Measurements from ENCODE around the gene TXNDC8. TPM values are rescaled to one million over a fixed set of nuclear protein-coding genes. Genes with fewer than 3 reads are reported as not detected.

The TXNDC8 gene
- total RNA-seq, 4 donors from 2014 or later = not detected

DNA sequence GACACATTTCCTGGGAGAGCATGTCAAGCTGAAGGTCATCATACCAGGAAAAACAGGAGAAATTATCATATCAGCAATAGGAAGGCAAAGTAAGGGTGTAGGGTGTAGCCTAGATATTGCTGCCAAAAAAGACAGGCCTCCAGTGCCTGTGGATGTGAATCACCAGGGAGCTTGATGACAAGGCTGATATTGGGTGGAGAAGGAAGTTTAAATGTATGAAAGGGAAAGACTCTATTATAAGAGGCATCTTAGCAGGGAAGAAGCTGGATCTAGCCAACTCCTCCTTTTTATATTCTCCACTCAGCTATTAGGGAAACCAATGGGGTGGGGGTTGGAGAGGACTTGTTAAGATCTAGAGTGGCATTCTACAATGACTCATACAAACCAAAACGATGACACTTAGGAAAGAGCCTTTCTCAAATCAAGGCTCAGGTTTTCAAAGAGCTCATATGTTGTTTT, 13.4 kb upstream of the TXNDC8 start:
- H3K4me1 ChIP-seq = no peaks in the 10 kb centered on the region
- H3K4me3 ChIP-seq = no peak overlapping the region
- intact Hi-C loops (cut with DNase I; ENCODE audit: low total_unique reads) = no loop called here
- H3K27ac ChIP-seq = no peak overlapping the region
- no peaks in the 10 kb centered on the region for H3K9me3 ChIP-seq
- DNase-seq = no peak
- H3K36me3 ChIP-seq = no peaks in the 10 kb centered on the region
- no peaks in the 10 kb centered on the region for H3K27me3 ChIP-seq
- no peak for TF ChIP-seq POLR2A (IDR thresholded peaks at IDR 0.05)
- TF ChIP-seq, protein P1, sequence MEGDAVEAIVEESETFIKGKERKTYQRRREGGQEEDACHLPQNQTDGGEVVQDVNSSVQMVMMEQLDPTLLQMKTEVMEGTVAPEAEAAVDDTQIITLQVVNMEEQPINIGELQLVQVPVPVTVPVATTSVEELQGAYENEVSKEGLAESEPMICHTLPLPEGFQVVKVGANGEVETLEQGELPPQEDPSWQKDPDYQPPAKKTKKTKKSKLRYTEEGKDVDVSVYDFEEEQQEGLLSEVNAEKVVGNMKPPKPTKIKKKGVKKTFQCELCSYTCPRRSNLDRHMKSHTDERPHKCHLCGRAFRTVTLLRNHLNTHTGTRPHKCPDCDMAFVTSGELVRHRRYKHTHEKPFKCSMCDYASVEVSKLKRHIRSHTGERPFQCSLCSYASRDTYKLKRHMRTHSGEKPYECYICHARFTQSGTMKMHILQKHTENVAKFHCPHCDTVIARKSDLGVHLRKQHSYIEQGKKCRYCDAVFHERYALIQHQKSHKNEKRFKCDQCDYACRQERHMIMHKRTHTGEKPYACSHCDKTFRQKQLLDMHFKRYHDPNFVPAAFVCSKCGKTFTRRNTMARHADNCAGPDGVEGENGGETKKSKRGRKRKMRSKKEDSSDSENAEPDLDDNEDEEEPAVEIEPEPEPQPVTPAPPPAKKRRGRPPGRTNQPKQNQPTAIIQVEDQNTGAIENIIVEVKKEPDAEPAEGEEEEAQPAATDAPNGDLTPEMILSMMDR (IDR thresholded peaks at IDR 0.05) = no peak

DNA sequence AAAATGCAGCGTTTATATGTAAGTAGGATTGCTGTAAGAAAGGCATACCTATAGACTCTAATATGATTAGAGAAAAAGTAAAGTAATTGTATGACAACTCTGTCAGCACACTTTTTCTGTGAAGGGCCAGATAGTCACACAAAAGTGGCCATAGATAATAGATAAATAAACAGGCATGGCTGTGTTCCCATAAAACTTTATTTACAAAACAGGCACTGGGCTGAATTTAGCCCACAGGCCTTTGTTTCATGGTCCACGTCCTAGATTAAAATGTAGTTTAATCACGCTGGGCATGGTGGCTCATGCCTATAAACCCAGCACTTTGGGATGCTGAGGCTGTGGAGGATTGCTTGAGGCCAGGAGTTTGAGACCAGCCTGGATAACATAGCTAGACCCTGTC, 8.7 kb upstream of the TXNDC8 start:
- Histone ChIP-seq H3K4me1 (no peaks in the 10 kb centered on the region), H3K9me3 (no peaks in the 10 kb centered on the region), H3K27ac (no peak overlapping the region), H3K27me3 (no peaks in the 10 kb centered on the region), H3K4me3 (no peak overlapping the region), H3K36me3 (no peaks in the 10 kb centered on the region)
- TF ChIP-seq POLR2A (IDR thresholded peaks at IDR 0.05) = no peak
- TF ChIP-seq, protein P1 (IDR thresholded peaks at IDR 0.05) = no peak
- intact Hi-C loops (cut with DNase I; ENCODE audit: low total_unique reads) = no loop called here
- DNase-seq = no peak

DNA sequence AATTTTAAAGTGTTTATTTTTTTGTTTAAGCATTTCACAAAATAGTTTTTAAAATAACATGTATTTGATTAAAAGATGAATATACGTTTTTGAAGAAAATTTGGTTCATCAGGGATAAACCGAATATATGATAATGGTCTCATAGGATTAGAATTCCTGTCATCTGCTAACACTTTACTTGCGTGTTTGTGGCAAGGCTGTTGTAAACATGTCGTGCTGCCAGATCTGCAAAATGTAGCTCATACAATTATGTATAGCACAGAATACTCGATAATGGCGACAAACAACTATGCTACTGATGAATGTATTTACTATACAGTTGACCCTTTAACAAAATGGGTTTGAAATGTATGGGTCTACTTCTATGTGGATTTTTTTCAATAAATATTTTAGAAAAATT, 7.2 kb upstream of the TXNDC8 start:
- no peak for DNase-seq
- H3K27ac ChIP-seq = no peak overlapping the region
- no peak overlapping the region for H3K4me3 ChIP-seq
- H3K9me3 ChIP-seq = no peaks in the 10 kb centered on the region
- no peaks in the 10 kb centered on the region for H3K4me1 ChIP-seq
- no peaks in the 10 kb centered on the region for H3K27me3 ChIP-seq
- TF ChIP-seq, protein P1 (IDR thresholded peaks at IDR 0.05) = no peak
- no peak for TF ChIP-seq POLR2A (IDR thresholded peaks at IDR 0.05)
- intact Hi-C loops (cut with DNase I; ENCODE audit: low total_unique reads) = no loop called here
- no peaks in the 10 kb centered on the region for H3K36me3 ChIP-seq

DNA sequence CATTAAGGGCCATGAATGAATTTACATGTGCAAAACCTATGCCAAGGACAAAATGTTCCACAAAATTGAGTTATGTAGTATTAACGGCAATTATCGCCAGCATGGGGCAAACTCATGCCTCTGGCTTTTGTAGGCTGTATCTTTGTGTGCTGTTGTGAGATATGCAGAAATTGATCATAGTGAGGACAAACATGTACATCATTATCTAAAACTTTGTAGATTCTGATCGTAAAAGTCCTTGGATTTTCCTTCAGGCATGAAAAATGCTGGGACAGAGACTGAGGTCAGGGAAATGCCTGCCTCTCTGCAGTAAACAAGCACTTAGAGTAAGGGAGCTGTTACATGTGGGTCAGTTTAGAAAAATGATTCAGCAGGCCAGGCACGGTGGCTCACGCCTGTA, 5.9 kb upstream of the TXNDC8 start:
- no peak for TF ChIP-seq POLR2A (IDR thresholded peaks at IDR 0.05)
- TF ChIP-seq, protein P1 (IDR thresholded peaks at IDR 0.05) = no peak
- Histone ChIP-seq H3K4me3 (no peak overlapping the region), H3K27me3 (no peaks in the 10 kb centered on the region), H3K27ac (no peak overlapping the region), H3K9me3 (no peaks in the 10 kb centered on the region), H3K4me1 (no peaks in the 10 kb centered on the region), H3K36me3 (no peaks in the 10 kb centered on the region)
- intact Hi-C loops (cut with DNase I; ENCODE audit: low total_unique reads) = no loop called here
- no peak for DNase-seq

DNA sequence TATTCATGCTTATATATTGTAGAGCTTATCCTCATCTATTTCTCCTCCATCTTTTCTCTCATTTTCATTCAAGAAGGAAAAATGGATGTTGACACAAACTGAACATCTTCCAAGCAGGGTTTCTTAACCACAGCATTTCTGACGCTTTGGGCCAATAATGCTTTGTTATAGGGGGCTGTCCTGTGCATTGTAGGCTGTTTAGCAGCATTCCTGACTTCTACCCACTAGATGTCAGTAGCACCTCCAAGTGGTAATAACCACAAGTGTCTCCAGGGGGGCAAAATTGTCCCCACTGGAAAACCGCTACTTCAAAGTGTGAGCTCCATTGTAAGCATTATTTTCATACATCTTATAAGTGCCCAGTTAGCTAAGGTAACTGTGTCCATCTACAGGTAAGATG, 2.6 kb upstream of the TXNDC8 start:
- H3K27ac ChIP-seq = no peak overlapping the region
- H3K4me3 ChIP-seq = no peak overlapping the region
- TF ChIP-seq, protein P1 (IDR thresholded peaks at IDR 0.05) = no peak
- no peak for TF ChIP-seq POLR2A (IDR thresholded peaks at IDR 0.05)
- intact Hi-C loops (cut with DNase I; ENCODE audit: low total_unique reads) = no loop called here
- H3K4me1 ChIP-seq = no peaks in the 10 kb centered on the region
- H3K9me3 ChIP-seq = no peaks in the 10 kb centered on the region
- H3K27me3 ChIP-seq = no peaks in the 10 kb centered on the region
- no peaks in the 10 kb centered on the region for H3K36me3 ChIP-seq
- DNase-seq = no peak

Measured in uterus (tissue), 4 donors.